ENCODE results near the gene IL17RE. TPM values are rescaled to one million over a fixed set of nuclear protein-coding genes. Genes with fewer than 3 reads are reported as not detected.
A peak's percentile ranks its signal among the peaks of the same experiment; 100 is the strongest.

The IL17RE gene
- total RNA-seq, 2 experiments from 2014 or later, result 1.2 to 1.7 TPM

DNA sequence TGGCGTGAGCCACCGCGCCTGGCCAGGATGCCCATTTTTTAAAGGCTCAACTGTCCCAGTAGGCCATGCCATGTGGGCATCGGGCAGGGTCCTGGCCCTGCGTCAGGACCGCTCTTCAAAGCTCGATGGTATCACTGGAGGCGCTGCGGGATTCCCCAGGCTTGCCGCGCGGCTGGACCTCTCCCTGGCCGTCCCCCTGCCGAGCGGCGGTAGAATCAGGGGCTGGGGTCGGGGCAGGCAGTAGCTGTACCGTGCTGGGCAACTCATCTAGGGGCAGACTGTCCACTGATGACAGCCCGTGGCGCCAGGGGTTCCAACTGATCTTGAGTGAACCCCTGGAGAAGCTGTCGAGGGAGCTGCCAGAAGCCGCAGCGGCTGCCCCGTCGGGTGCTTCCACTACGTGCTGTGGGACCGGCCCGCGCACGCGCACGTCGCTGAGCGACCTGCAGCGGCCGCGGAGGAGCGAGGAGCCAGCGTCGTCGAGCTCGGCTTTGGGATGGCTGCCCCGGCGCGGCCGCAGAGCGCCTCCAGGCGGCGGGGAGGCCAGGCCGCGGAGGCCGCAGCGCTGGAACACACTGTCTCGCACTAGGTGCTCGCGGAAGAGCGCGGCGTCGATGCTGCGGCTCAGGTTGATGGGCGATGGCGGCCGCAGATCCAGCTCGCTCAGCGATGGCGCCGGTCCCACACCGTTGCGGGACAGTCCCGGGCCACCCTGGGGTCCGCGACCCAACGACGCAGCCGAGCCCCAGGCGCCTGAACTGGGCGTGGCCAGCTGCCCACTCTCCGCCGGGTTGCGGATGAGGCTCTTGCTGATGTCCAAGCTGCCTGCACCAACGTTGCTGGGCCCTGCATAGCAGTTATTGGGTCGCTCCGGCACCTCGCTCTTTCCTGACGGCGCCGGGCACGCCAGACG lies 43.7 kb downstream of the IL17RE start:
- peak; percentile 83 for DNase-seq
- ChIA-PET POLR2A (interaction anchor here (0.6 to 1.5 kb wide), 6 partner anchors 8 to 103 kb away, joined by 3 to 14 read pairs (median 5); partner anchors contain the start of genes CRELD1 and JAGN1), CTCF (interaction anchor here (0.6 to 2.0 kb wide), 30 partner anchors 8 to 443 kb away, joined by 3 to 42 read pairs (median 4); partner anchors contain the start of genes ARPC4, CRELD1, FANCD2 and IL17RE)
- TF ChIP-seq CTCF (IDR thresholded peaks at IDR 0.05), result peak; percentile 46
- Mint-ChIP-seq H3K9me3 (no peaks in the 10 kb centered on the region), H3K4me1 (ENCODE audit: low read depth) (peaks cover 15% of the 10 kb centered on the region), H3K27me3 (no peaks in the 10 kb centered on the region), H3K27ac (peak overlapping the region; percentile 81), H3K36me3 (ENCODE audit: low read depth) (peaks cover 3% of the 10 kb centered on the region), H3K4me3 (peak overlapping the region; percentile 78)
- intact Hi-C loops (cut with micrococcal nuclease), result no loop called here
- peak; percentile 86 for ATAC-seq

GRCh38 chr3:9947025-9947995 lies 44.7 kb downstream of the IL17RE start:
- no peak overlapping the region for H3K4me3 Mint-ChIP-seq
- H3K4me1 Mint-ChIP-seq (ENCODE audit: low read depth), result peaks cover 18% of the 10 kb centered on the region
- intact Hi-C loops (cut with micrococcal nuclease), result no loop called here
- TF ChIP-seq CTCF (IDR thresholded peaks at IDR 0.05), result no peak
- CTCF ChIA-PET, result interaction anchor here (1.0 to 3.9 kb wide), 16 partner anchors 9 to 220 kb away, joined by 3 to 42 read pairs (median 4); partner anchors contain the start of genes CRELD1 and IL17RE
- no peak for ATAC-seq
- no peak overlapping the region for H3K27ac Mint-ChIP-seq
- H3K27me3 Mint-ChIP-seq, result no peaks in the 10 kb centered on the region
- POLR2A ChIA-PET, result interaction anchor here (1.1 to 1.5 kb wide), 5 partner anchors 7 to 56 kb away, joined by 3 to 14 read pairs (median 6); partner anchors contain the start of genes CRELD1 and JAGN1
- DNase-seq, result no peak
- H3K9me3 Mint-ChIP-seq, result no peaks in the 10 kb centered on the region
- peaks cover 3% of the 10 kb centered on the region for H3K36me3 Mint-ChIP-seq (ENCODE audit: low read depth)

GRCh38 chr3:9948586-9948985 lies 45.9 kb downstream of the IL17RE start:
- intact Hi-C loops (cut with micrococcal nuclease), result no loop called here
- no peaks in the 10 kb centered on the region for H3K27me3 Mint-ChIP-seq
- no peaks in the 10 kb centered on the region for H3K9me3 Mint-ChIP-seq
- TF ChIP-seq CTCF (IDR thresholded peaks at IDR 0.05), result no peak
- POLR2A ChIA-PET, result no interaction called here
- H3K36me3 Mint-ChIP-seq (ENCODE audit: low read depth), result peaks cover 3% of the 10 kb centered on the region
- H3K27ac Mint-ChIP-seq, result no peak overlapping the region
- H3K4me3 Mint-ChIP-seq, result no peak overlapping the region
- ATAC-seq, result no peak
- H3K4me1 Mint-ChIP-seq (ENCODE audit: low read depth), result peaks cover 18% of the 10 kb centered on the region
- CTCF ChIA-PET, result interaction anchor here (1.5 to 3.9 kb wide), 3 partner anchors 14 to 38 kb away, joined by 4 to 11 read pairs (median 6); partner anchors contain the start of genes CRELD1 and EMC3
- no peak for DNase-seq

GRCh38 chr3:9949115-9949514 lies 46.5 kb downstream of the IL17RE start:
- POLR2A ChIA-PET, result interaction anchor here (1.4 to 3.9 kb wide), 3 partner anchors 9 to 37 kb away, joined by 3 to 36 read pairs (median 4); partner anchors contain the start of genes CRELD1 and EMC3
- intact Hi-C loops (cut with micrococcal nuclease), result no loop called here
- Mint-ChIP-seq H3K4me3 (no peak overlapping the region), H3K36me3 (ENCODE audit: low read depth) (peaks cover 3% of the 10 kb centered on the region), H3K4me1 (ENCODE audit: low read depth) (peaks cover 18% of the 10 kb centered on the region), H3K9me3 (no peaks in the 10 kb centered on the region), H3K27ac (no peak overlapping the region), H3K27me3 (no peaks in the 10 kb centered on the region)
- ATAC-seq, result no peak
- no peak for TF ChIP-seq CTCF (IDR thresholded peaks at IDR 0.05)
- CTCF ChIA-PET, result interaction anchor here (0.7 to 3.9 kb wide), 4 partner anchors 14 to 37 kb away, joined by 3 to 11 read pairs (median 5); partner anchors contain the start of genes CRELD1 and EMC3
- no peak for DNase-seq

Measured in activated CD8-positive, alpha-beta T cell treated with anti-CD3 and anti-CD28 coated beads for 36 hours (primary cell).